ENCODE measurements around the gene LAMTOR1. TPM values are rescaled to one million over a fixed set of nuclear protein-coding genes. Genes with fewer than 3 reads are reported as not detected.
"Not testable (repeated sequence)": the region's sequence is repeated elsewhere in the genome, so short reads cannot be mapped to it uniquely, and the experiment has no call there.

Gene LAMTOR1
- total RNA-seq, 1 experiment from 2014 or later: 102 TPM

- H3K9ac ChIP-seq (ENCODE audit: low read length): no peak overlapping the region
- no peaks in the 10 kb centered on the region for H4K20me1 ChIP-seq (ENCODE audit: insufficient read depth, low read depth, low read length)
- no peaks in the 10 kb centered on the region for H3K9me3 ChIP-seq (ENCODE audit: low read length)
- no peak overlapping the region for H3K4me2 ChIP-seq (ENCODE audit: low read depth, low read length, poor library complexity, severe bottlenecking)
- H3K4me1 ChIP-seq (ENCODE audit: low read length): peaks cover 6% of the 10 kb centered on the region; the same call in 1 of the 2 replicates
- no peak overlapping the region for H3K27ac ChIP-seq (ENCODE audit: low read length)
- H3K79me2 ChIP-seq (ENCODE audit: low read length): no peaks in the 10 kb centered on the region
- H3K36me3 ChIP-seq (ENCODE audit: insufficient read depth, low read length): no peaks in the 10 kb centered on the region
- no peaks in the 10 kb centered on the region for H3K27me3 ChIP-seq (ENCODE audit: low read length)
- no peak overlapping the region for H3K4me3 ChIP-seq (ENCODE audit: low read length)
- no peak overlapping the region for H2AFZ ChIP-seq (ENCODE audit: low read length)
- no peaks in the 10 kb centered on the region for H3K9me2 ChIP-seq (replicated peaks; ENCODE audit: insufficient read depth, low read length)
- DNase-seq: no peak
Observed at GRCh38 chr11:72139500-72139899, 36.4 kb upstream of the LAMTOR1 start.

GRCh38 chr11:72138821-72139390 lies 35.8 kb upstream of the LAMTOR1 start:
- Histone ChIP-seq H3K27me3 (ENCODE audit: low read length) (no peaks in the 10 kb centered on the region), H3K4me1 (ENCODE audit: low read length) (peaks cover 3% of the 10 kb centered on the region; the same call in 1 of the 2 replicates), H4K20me1 (ENCODE audit: insufficient read depth, low read depth, low read length) (no peaks in the 10 kb centered on the region), H3K9me3 (ENCODE audit: low read length) (no peaks in the 10 kb centered on the region), H2AFZ (ENCODE audit: low read length) (no peak overlapping the region), H3K4me3 (ENCODE audit: low read length) (no peak overlapping the region), H3K36me3 (ENCODE audit: insufficient read depth, low read length) (no peaks in the 10 kb centered on the region), H3K4me2 (ENCODE audit: low read depth, low read length, poor library complexity, severe bottlenecking) (no peak overlapping the region), H3K79me2 (ENCODE audit: low read length) (no peaks in the 10 kb centered on the region), H3K9me2 (replicated peaks; ENCODE audit: insufficient read depth, low read length) (no peaks in the 10 kb centered on the region), H3K27ac (ENCODE audit: low read length) (no peak overlapping the region), H3K9ac (ENCODE audit: low read length) (no peak overlapping the region)
- DNase-seq: no peak

- no peaks in the 10 kb centered on the region for H3K4me1 ChIP-seq (ENCODE audit: low read length)
- no peaks in the 10 kb centered on the region for H3K27me3 ChIP-seq (ENCODE audit: low read length)
- H3K27ac ChIP-seq (ENCODE audit: low read length): no peak overlapping the region
- no peaks in the 10 kb centered on the region for H3K9me3 ChIP-seq (ENCODE audit: low read length)
- no peaks in the 10 kb centered on the region for H4K20me1 ChIP-seq (ENCODE audit: insufficient read depth, low read depth, low read length)
- H3K79me2 ChIP-seq (ENCODE audit: low read length): no peaks in the 10 kb centered on the region
- H3K4me3 ChIP-seq (ENCODE audit: low read length): no peak overlapping the region
- no peak overlapping the region for H2AFZ ChIP-seq (ENCODE audit: low read length)
- DNase-seq: no peak
- H3K9me2 ChIP-seq (replicated peaks; ENCODE audit: insufficient read depth, low read length): no peaks in the 10 kb centered on the region
- no peak overlapping the region for H3K4me2 ChIP-seq (ENCODE audit: low read depth, low read length, poor library complexity, severe bottlenecking)
- no peaks in the 10 kb centered on the region for H3K36me3 ChIP-seq (ENCODE audit: insufficient read depth, low read length)
- no peak overlapping the region for H3K9ac ChIP-seq (ENCODE audit: low read length)
Observed at GRCh38 chr11:72136684-72137262, 33.7 kb upstream of the LAMTOR1 start.

GRCh38 chr11:72135891-72136683 lies 33.0 kb upstream of the LAMTOR1 start:
- Histone ChIP-seq H3K27ac (ENCODE audit: low read length) (no peak overlapping the region), H3K4me3 (ENCODE audit: low read length) (no peak overlapping the region)

GRCh38 chr11:72135473-72135872 lies 32.4 kb upstream of the LAMTOR1 start, which contains the start of gene FOLR3:
FOLR3 (plus strand) TSS chr11:72135725; CDS start chr11:72135953, 228 bp downstream.
- H3K27me3 ChIP-seq (ENCODE audit: low read length); DNase-seq; H2AFZ ChIP-seq (ENCODE audit: low read length); H3K79me2 ChIP-seq (ENCODE audit: low read length); H4K20me1 ChIP-seq (ENCODE audit: insufficient read depth, low read depth, low read length); H3K9me2 ChIP-seq (replicated peaks; ENCODE audit: insufficient read depth, low read length); H3K4me2 ChIP-seq (ENCODE audit: low read depth, low read length, poor library complexity, severe bottlenecking); H3K27ac ChIP-seq (ENCODE audit: low read length); H3K4me3 ChIP-seq (ENCODE audit: low read length); H3K36me3 ChIP-seq (ENCODE audit: insufficient read depth, low read length); H3K9me3 ChIP-seq (ENCODE audit: low read length); H3K9ac ChIP-seq (ENCODE audit: low read length); H3K4me1 ChIP-seq (ENCODE audit: low read length): not testable (repeated sequence)

More at GRCh38 chr11:72135891-72136683, 33.0 kb upstream of the LAMTOR1 start:
- no peak overlapping the region for H2AFZ ChIP-seq (ENCODE audit: low read length)
- no peak overlapping the region for H3K9ac ChIP-seq (ENCODE audit: low read length)
- DNase-seq: no peak
- H3K79me2 ChIP-seq (ENCODE audit: low read length): no peaks in the 10 kb centered on the region
- no peaks in the 10 kb centered on the region for H3K4me1 ChIP-seq (ENCODE audit: low read length)
- H4K20me1 ChIP-seq (ENCODE audit: insufficient read depth, low read depth, low read length): no peaks in the 10 kb centered on the region
- H3K36me3 ChIP-seq (ENCODE audit: insufficient read depth, low read length): no peaks in the 10 kb centered on the region
- no peaks in the 10 kb centered on the region for H3K27me3 ChIP-seq (ENCODE audit: low read length)
- H3K4me2 ChIP-seq (ENCODE audit: low read depth, low read length, poor library complexity, severe bottlenecking): no peak overlapping the region
- no peaks in the 10 kb centered on the region for H3K9me3 ChIP-seq (ENCODE audit: low read length)
- H3K9me2 ChIP-seq (replicated peaks; ENCODE audit: insufficient read depth, low read length): no peaks in the 10 kb centered on the region

GRCh38 chr11:72132646-72133045 lies 29.5 kb upstream of the LAMTOR1 start:
- Histone ChIP-seq H3K36me3 (ENCODE audit: insufficient read depth, low read length) (no peaks in the 10 kb centered on the region), H3K4me1 (ENCODE audit: low read length) (no peaks in the 10 kb centered on the region), H3K79me2 (ENCODE audit: low read length) (no peaks in the 10 kb centered on the region), H3K27me3 (ENCODE audit: low read length) (no peaks in the 10 kb centered on the region), H4K20me1 (ENCODE audit: insufficient read depth, low read depth, low read length) (no peaks in the 10 kb centered on the region), H3K9me2 (replicated peaks; ENCODE audit: insufficient read depth, low read length) (no peaks in the 10 kb centered on the region), H3K9me3 (ENCODE audit: low read length) (no peaks in the 10 kb centered on the region), H3K4me2 (ENCODE audit: low read depth, low read length, poor library complexity, severe bottlenecking) (no peak overlapping the region), H3K4me3 (ENCODE audit: low read length) (no peak overlapping the region), H3K9ac (ENCODE audit: low read length) (no peak overlapping the region), H3K27ac (ENCODE audit: low read length) (no peak overlapping the region), H2AFZ (ENCODE audit: low read length) (no peak overlapping the region)
- no peak for DNase-seq

GRCh38 chr11:72129381-72129780 lies 26.3 kb upstream of the LAMTOR1 start:
- Histone ChIP-seq H3K9me2 (replicated peaks; ENCODE audit: insufficient read depth, low read length) (no peaks in the 10 kb centered on the region), H3K4me3 (ENCODE audit: low read length) (no peak overlapping the region), H4K20me1 (ENCODE audit: insufficient read depth, low read depth, low read length) (no peaks in the 10 kb centered on the region), H3K36me3 (ENCODE audit: insufficient read depth, low read length) (no peaks in the 10 kb centered on the region), H3K9ac (ENCODE audit: low read length) (no peak overlapping the region), H3K27ac (ENCODE audit: low read length) (no peak overlapping the region), H3K4me2 (ENCODE audit: low read depth, low read length, poor library complexity, severe bottlenecking) (no peak overlapping the region), H3K9me3 (ENCODE audit: low read length) (no peaks in the 10 kb centered on the region), H3K79me2 (ENCODE audit: low read length) (no peaks in the 10 kb centered on the region), H2AFZ (ENCODE audit: low read length) (no peak overlapping the region), H3K27me3 (ENCODE audit: low read length) (no peaks in the 10 kb centered on the region), H3K4me1 (ENCODE audit: low read length) (no peaks in the 10 kb centered on the region)
- no peak for DNase-seq

GRCh38 chr11:72127923-72128322 lies 24.8 kb upstream of the LAMTOR1 start:
- Histone ChIP-seq H3K9me2 (replicated peaks; ENCODE audit: insufficient read depth, low read length) (no peaks in the 10 kb centered on the region), H3K27ac (ENCODE audit: low read length) (no peak overlapping the region), H3K4me3 (ENCODE audit: low read length) (no peak overlapping the region), H3K4me1 (ENCODE audit: low read length) (no peaks in the 10 kb centered on the region), H3K4me2 (ENCODE audit: low read depth, low read length, poor library complexity, severe bottlenecking) (no peak overlapping the region), H4K20me1 (ENCODE audit: insufficient read depth, low read depth, low read length) (no peaks in the 10 kb centered on the region), H2AFZ (ENCODE audit: low read length) (no peak overlapping the region), H3K36me3 (ENCODE audit: insufficient read depth, low read length) (no peaks in the 10 kb centered on the region), H3K9ac (ENCODE audit: low read length) (no peak overlapping the region), H3K27me3 (ENCODE audit: low read length) (no peaks in the 10 kb centered on the region), H3K9me3 (ENCODE audit: low read length) (no peaks in the 10 kb centered on the region), H3K79me2 (ENCODE audit: low read length) (no peaks in the 10 kb centered on the region)
- no peak for DNase-seq
